ENCODE data around the gene POMC. TPM values are rescaled to one million over a fixed set of nuclear protein-coding genes. Genes with fewer than 3 reads are reported as not detected.
"Not testable (repeated sequence)": the region's sequence is repeated elsewhere in the genome, so short reads cannot be mapped to it uniquely, and the experiment has no call there.

The POMC gene
- total and polyA plus RNA-seq, 10 donors: 2.4 to 9.8 (median 4.0) TPM

GRCh38 chr2:25215232-25215631, 46.9 kb upstream of the POMC start:
- Histone ChIP-seq H3K4me3 (peak overlapping the region in 3 of 8 donors; percentile 44 to 74 (median 62)), H3K4me1 (peaks cover 6 to 41% (median 16%) of the 10 kb centered on the region in 6 donors), H3K27ac (peak overlapping the region; percentile 67 to 87 (median 84)), H3K27me3 (replicated peaks in 1 of 7) (no peaks in the 10 kb centered on the region), H3K9me3 (no peaks in the 10 kb centered on the region), H3K36me3 (no peaks in the 10 kb centered on the region)
- intact Hi-C loops (cut with DNase I; ENCODE audit: low total_unique reads): no loop called here
- 56 to 75% (median 65%) methylated on average over 5 of the region's 5 CpGs for WGBS, 5 donors
- TF ChIP-seq POLR2A (IDR thresholded peaks at IDR 0.05) (no peak), CTCF (IDR thresholded peaks at IDR 0.05 in 8 of 11, conservative IDR thresholded peaks at IDR 0.05 in 3 of 11) (no peak), POLR2AphosphoS5 (IDR thresholded peaks at IDR 0.05) (no peak)
- DNase-seq: no peak

GRCh38 chr2:25213229-25213628, 44.8 kb upstream of the POMC start:
- Histone ChIP-seq H3K4me3 (no peak overlapping the region), H3K4me1 (peaks cover 6 to 58% (median 26%) of the 10 kb centered on the region in 6 donors), H3K9me3 (no peaks in the 10 kb centered on the region), H3K36me3 (no peaks in the 10 kb centered on the region), H3K27ac (no peak overlapping the region), H3K27me3 (replicated peaks in 1 of 7) (no peaks in the 10 kb centered on the region)
- no peak for TF ChIP-seq POLR2AphosphoS5 (IDR thresholded peaks at IDR 0.05)
- TF ChIP-seq CTCF (IDR thresholded peaks at IDR 0.05 in 8 of 11, conservative IDR thresholded peaks at IDR 0.05 in 3 of 11): no peak
- TF ChIP-seq POLR2A (IDR thresholded peaks at IDR 0.05): no peak
- 77 to 85% (median 83%) methylated on average over 8 of the region's 8 CpGs for WGBS, 5 donors
- no peak for DNase-seq
- intact Hi-C loops (cut with DNase I; ENCODE audit: low total_unique reads): no loop called here

GRCh38 chr2:25210923-25211322, 42.5 kb upstream of the POMC start:
- intact Hi-C loops (cut with DNase I; ENCODE audit: low total_unique reads): not testable (repeated sequence)
- 91 to 97% (median 95%) methylated on average over 6 of the region's 6 CpGs for WGBS, 5 donors

GRCh38 chr2:25207078-25207545, 38.7 kb upstream of the POMC start:
- H3K9me3 ChIP-seq: no peaks in the 10 kb centered on the region
- intact Hi-C loops (cut with DNase I; ENCODE audit: low total_unique reads): no loop called here
- no peak for DNase-seq
- H3K27ac ChIP-seq: no peak overlapping the region
- H3K4me1 ChIP-seq: peaks cover 0 to 72% (median 39%) of the 10 kb centered on the region in 6 donors
- H3K36me3 ChIP-seq: no peaks in the 10 kb centered on the region
- TF ChIP-seq POLR2A (IDR thresholded peaks at IDR 0.05) (no peak), POLR2AphosphoS5 (IDR thresholded peaks at IDR 0.05) (no peak)
- H3K4me3 ChIP-seq: no peak overlapping the region
- WGBS, 5 donors: 25 to 43% (median 35%) methylated on average over 5 of the region's 5 CpGs
- peaks cover 0 to 5% (median 0%) of the 10 kb centered on the region in 7 donors for H3K27me3 ChIP-seq (replicated peaks in 1 of 7)

More at GRCh38 chr2:25210923-25211322, 42.5 kb upstream of the POMC start:
- DNase-seq; H3K27me3 ChIP-seq (replicated peaks in 1 of 7); H3K4me3 ChIP-seq; H3K9me3 ChIP-seq; H3K36me3 ChIP-seq: not testable (repeated sequence)
- peak overlapping the region in 1 of 8 donors; percentile 36 for H3K27ac ChIP-seq
- peaks cover 0 to 68% (median 28%) of the 10 kb centered on the region in 6 donors for H3K4me1 ChIP-seq

GRCh38 chr2:25204190-25204838, 35.9 kb upstream of the POMC start:
- H3K27me3 ChIP-seq (replicated peaks in 1 of 7): peaks cover 0 to 5% (median 0%) of the 10 kb centered on the region in 7 donors
- intact Hi-C loops (cut with DNase I; ENCODE audit: low total_unique reads): no loop called here
- peak; percentile 86 for DNase-seq
- H3K4me3 ChIP-seq: peak overlapping the region; percentile 10 to 63 (median 26)
- H3K9me3 ChIP-seq: no peaks in the 10 kb centered on the region
- H3K27ac ChIP-seq: peak overlapping the region in 7 of 8 donors; percentile 1 to 77 (median 42)
- H3K4me1 ChIP-seq: peaks cover 0 to 50% (median 24%) of the 10 kb centered on the region in 6 donors
- WGBS, 5 donors: 34 to 61% (median 44%) methylated on average over 46 to 59 of the region's 59 CpGs
- no peaks in the 10 kb centered on the region for H3K36me3 ChIP-seq
- TF ChIP-seq POLR2A (IDR thresholded peaks at IDR 0.05) (no peak), POLR2AphosphoS5 (IDR thresholded peaks at IDR 0.05) (peak in 2 of 3 donors; percentile 50), CTCF (IDR thresholded peaks at IDR 0.05 in 8 of 11, conservative IDR thresholded peaks at IDR 0.05 in 3 of 11) (no peak)
